AG04450 (cell line): Measurements from ENCODE around the gene DYRK1B. TPM values are rescaled to one million over a fixed set of nuclear protein-coding genes. Genes with fewer than 3 reads are reported as not detected.
"Not testable (repeated sequence)": the region's sequence is repeated elsewhere in the genome, so short reads cannot be mapped to it uniquely, and the experiment has no call there.

Source experiments
- CTCF ChIA-PET: fragments of 300-600, 350-600 bp; formaldehyde crosslinking; extraction: SDS; loops from one replicate; lab custom pipeline; 2022; ENCODE audit warnings: antibody characterized with exemption, inconsistent platforms; lab: Charles Lee
- POLR2A ChIA-PET: fragments of 350-600 bp; formaldehyde crosslinking; extraction: SDS; loops from one replicate; lab custom pipeline; 2021; ENCODE audit warnings: antibody characterized with exemption, inconsistent platforms; lab: Yijun Ruan, JAX
- DNase-seq: peaks from one replicate; pipeline ENCODE4 v3.0.0-alpha.2; 2011; ENCODE audit warnings: low read depth, low spot score
- H3K27ac ChIP-seq: one replicate; pipeline ENCODE4 v1.5.1; 2012; ENCODE audit warnings: low read depth, low read length, control low read depth
- H3K27me3 ChIP-seq: one replicate; pipeline ENCODE4 v1.6.0; 2012; ENCODE audit warnings: low read length; ENCODE audit not compliant: control insufficient read depth, insufficient read depth
- H3K4me3 ChIP-seq: 2 replicates; pipeline ENCODE4 v1.5.1; 2011; ENCODE audit warnings: mild to moderate bottlenecking, low read depth, low read length, control low read depth
- H3K9me3 ChIP-seq: 2 replicates; pipeline ENCODE4 v1.5.1; 2012; ENCODE audit warnings: low read length; ENCODE audit not compliant: control insufficient read depth, insufficient read depth
- CTCF ChIP-seq: IDR thresholded peaks from 2 replicates; pipeline ENCODE4 v1.5.1; 2011; ENCODE audit warnings: low read depth, low read length, control low read depth, inconsistent platforms
- polyA plus RNA-seq: library from polyadenylated mRNA; depleted of rRNA; stranded (reverse); fragments of >200 nt; gene quantifications from 2 replicates; pipeline ENCODE4 v1.2.3, GENCODE V29; 2011

The DYRK1B gene
- polyA plus RNA-seq, 1 experiment, result 9.2 TPM

GRCh38 chr19:39878398-39878797, 44.4 kb upstream of the DYRK1B start:
- H3K4me3 ChIP-seq, result no peak overlapping the region
- ChIA-PET POLR2A (no interaction called here), CTCF (interaction anchor here (1.0 kb wide), 1 partner anchor 93 kb away, joined by 3 read pairs; the partner anchor contains the start of gene PSMC4)
- no peak overlapping the region for H3K27ac ChIP-seq
- H3K9me3 ChIP-seq, result no peaks in the 10 kb centered on the region; the same call in 1 of the 2 replicates
- no peak for DNase-seq
- TF ChIP-seq CTCF, result no peak
- no peaks in the 10 kb centered on the region for H3K27me3 ChIP-seq

DNA sequence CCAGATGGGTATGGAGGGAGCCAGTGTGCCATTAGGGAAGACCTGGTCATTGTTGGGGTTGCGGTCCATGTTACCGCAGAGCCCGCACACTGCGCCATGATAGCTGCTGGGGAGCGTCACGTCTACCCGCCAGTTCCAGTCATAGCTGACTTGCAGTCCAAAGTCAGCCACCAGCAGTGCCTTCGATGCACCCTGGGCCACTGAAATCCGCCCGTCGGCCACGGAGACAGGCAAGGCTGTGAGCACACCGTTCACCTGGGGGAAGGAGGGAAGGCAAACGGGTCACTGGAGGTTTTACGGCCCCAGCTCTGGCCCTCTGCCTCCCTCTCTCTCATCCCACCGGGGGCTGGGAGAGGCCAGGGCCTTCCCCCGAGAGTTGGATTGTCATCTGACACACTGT, 44.0 kb upstream of the DYRK1B start:
- H3K9me3 ChIP-seq, H3K4me3 ChIP-seq, POLR2A ChIA-PET, H3K27ac ChIP-seq, H3K27me3 ChIP-seq, DNase-seq: not testable (repeated sequence)
- CTCF ChIA-PET, result interaction anchor here (1.0 kb wide), 1 partner anchor 93 kb away, joined by 3 read pairs; the partner anchor contains the start of gene PSMC4

- H3K9me3 ChIP-seq, H3K4me3 ChIP-seq, H3K27me3 ChIP-seq, H3K27ac ChIP-seq, CTCF ChIA-PET, POLR2A ChIA-PET, DNase-seq: not testable (repeated sequence)
These were observed 43.5 kb upstream of the DYRK1B start for GRCh38 chr19:39877488-39877887.

DNA sequence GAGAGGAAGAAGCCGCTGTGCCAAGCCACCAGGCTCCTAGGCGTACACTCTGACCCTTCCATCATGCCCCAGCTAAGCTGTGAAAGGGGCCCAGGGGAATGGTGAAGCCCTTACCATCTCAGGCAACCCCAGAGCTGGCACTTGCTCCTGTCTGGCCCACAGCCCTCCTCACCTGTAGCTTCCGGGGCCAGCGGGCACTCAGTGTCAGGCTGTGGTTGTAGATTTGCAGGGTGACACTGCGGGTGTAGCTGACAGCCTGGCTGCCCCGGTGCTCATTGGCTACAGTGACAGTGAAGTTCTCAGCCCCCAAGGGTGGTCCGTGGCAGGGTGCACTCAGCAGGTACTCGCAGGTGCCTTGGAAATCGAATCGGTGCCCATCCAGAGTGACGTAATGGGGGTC, 42.5 kb upstream of the DYRK1B start:
- H3K27ac ChIP-seq, DNase-seq, H3K4me3 ChIP-seq, CTCF ChIA-PET, H3K9me3 ChIP-seq, H3K27me3 ChIP-seq, POLR2A ChIA-PET: not testable (repeated sequence)

DNA sequence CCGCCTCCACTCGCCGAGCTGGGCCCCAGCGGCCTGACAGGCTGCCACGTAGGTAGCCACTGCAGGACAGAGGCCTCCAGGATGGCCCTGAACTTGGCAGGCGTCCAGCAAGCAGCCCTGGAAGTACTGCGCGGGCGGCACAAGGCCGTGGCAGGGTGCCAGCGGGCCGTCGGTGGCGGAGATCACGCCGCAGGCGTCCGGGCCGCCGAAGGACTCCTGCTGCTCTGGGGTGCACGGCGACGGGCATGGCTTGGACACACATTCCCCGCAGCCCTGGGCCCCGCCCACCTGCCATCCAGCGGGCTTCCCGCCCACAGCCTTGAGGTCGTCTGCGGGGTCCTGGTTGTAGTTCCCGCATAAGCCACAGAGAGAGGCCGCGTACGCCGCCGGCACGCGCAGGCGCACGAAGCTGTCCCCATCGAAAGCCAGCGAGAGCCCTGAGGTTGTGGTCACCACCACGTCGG, 41.5 kb upstream of the DYRK1B start:
- H3K27ac ChIP-seq, H3K27me3 ChIP-seq, POLR2A ChIA-PET, DNase-seq, H3K4me3 ChIP-seq, CTCF ChIA-PET, H3K9me3 ChIP-seq: not testable (repeated sequence)

GRCh38 chr19:39874404-39874803, 40.4 kb upstream of the DYRK1B start:
- Histone ChIP-seq H3K9me3 (no peaks in the 10 kb centered on the region; the same call in 1 of the 2 replicates), H3K27me3 (no peaks in the 10 kb centered on the region), H3K4me3 (no peak overlapping the region), H3K27ac (no peak overlapping the region)
- no peak for TF ChIP-seq CTCF
- ChIA-PET CTCF (no interaction called here), POLR2A (no interaction called here)
- DNase-seq, result no peak

DNA sequence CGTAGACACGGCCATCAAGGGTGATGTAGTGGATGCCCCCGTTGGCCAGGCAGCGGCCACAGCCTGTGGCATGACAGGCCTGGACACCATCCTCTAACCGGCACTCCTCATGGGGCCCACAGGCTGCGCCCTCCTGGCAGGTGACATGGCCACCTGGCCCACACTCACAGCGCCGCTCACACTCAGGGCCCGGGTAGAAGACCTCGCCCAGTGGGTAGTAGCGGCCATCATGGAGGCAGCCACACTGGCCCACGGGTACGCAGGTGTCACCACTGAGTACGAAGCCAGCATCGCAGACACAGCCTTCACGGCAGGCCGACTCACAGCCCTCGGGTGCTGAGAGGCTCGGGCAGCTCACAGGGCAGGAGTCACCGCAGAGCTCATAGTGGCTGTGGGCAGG, 39.4 kb upstream of the DYRK1B start:
- DNase-seq, result no peak
- Histone ChIP-seq H3K4me3 (no peak overlapping the region), H3K9me3 (no peaks in the 10 kb centered on the region; the same call in 1 of the 2 replicates), H3K27ac (no peak overlapping the region), H3K27me3 (no peaks in the 10 kb centered on the region)
- ChIA-PET CTCF (no interaction called here), POLR2A (no interaction called here)
- no peak for TF ChIP-seq CTCF
